GM21529 (cell line): ENCODE measurements around the gene RIPOR3.
"Not testable (repeated sequence)": the region's sequence is repeated elsewhere in the genome, so short reads cannot be mapped to it uniquely, and the experiment has no call there.

ENCODE experiments used
- ATAC-seq: cut with Tn5 transposase; IDR thresholded peaks from one replicate; pipeline ENCODE4 v1.9.1; 2021; ENCODE audit not compliant: unreplicated experiment

Gene RIPOR3

GRCh38 chr20:50663095-50663821 is 28.1 kb downstream of the RIPOR3 start:
- no peak for ATAC-seq

- ATAC-seq, result no peak
Observed at GRCh38 chr20:50659975-50660670, 31.2 kb downstream of the RIPOR3 start.

DNA sequence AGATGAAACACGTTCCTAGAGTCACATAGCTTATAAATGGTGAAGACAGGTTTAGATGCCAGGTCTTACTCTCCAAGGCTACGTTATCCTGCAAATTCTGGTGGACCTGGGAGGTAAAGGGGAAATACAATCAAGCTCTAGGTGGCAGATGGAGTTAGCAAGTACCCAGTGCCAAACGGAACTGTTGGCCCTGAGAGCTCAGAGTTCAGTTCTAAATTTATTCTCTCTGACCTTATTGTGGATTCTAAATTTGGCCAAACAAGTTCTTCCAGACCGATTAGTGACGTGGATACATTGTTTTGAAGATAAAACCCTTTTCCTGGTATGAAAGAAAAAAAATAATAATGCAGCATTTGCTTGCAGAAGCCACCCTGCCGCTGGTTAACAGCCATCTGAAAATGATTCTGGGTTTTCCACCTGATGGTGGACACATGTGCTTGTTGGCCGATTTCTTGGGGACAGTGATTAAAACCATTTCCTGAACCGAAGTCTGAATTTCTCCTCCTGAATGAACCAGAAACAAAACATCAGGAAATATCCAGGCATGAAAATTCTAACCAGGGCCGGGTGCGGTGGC is 32.5 kb downstream of the RIPOR3 start:
- no peak for ATAC-seq

DNA sequence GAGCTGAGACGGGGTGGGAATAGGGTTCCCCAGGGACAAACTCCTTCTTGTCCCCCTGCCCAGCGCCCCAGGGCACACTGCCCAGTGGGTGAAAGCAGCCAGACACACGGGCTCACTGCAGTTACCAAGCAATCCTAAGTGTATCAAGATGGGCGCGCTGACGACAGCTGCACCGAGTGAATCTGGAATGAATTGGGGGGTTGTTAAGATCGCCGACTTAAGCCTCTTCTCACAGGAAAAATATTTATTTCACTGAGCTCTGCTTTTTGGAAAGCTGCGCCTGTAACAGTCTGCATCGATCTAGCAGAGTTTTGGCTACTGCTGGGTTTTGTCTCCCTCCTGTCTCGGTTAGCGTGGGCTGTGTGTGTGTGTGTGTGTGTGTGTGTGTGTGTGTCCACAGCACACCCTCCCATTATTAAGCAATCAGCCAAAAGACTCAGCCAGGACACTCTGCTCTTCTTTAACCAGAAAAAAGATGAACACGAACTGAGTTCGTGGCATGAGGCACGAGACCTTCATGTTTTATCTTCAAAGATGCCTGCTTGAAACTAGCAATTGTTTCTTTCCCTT is 35.9 kb downstream of the RIPOR3 start:
- ATAC-seq, result no peak

DNA sequence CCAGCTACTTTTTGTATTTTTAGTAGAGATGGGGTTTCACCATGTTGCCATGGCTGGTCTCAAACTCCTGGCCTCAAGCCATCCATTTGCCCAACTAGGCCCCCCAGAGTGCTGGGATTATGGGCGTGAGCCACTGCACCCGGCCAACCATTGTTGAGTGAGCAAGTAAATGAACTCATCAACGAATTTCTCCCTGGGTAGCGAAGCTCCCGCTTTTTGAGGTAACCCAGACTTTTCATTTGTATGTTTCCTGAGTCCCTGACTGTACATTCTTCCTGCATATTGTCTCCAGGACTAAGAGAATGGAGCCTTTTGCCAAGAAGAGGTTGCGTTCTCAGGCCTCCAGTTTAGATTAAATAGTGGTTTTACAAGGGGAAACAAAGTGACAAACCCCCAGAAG is 36.4 kb downstream of the RIPOR3 start:
- ATAC-seq, result no peak

DNA sequence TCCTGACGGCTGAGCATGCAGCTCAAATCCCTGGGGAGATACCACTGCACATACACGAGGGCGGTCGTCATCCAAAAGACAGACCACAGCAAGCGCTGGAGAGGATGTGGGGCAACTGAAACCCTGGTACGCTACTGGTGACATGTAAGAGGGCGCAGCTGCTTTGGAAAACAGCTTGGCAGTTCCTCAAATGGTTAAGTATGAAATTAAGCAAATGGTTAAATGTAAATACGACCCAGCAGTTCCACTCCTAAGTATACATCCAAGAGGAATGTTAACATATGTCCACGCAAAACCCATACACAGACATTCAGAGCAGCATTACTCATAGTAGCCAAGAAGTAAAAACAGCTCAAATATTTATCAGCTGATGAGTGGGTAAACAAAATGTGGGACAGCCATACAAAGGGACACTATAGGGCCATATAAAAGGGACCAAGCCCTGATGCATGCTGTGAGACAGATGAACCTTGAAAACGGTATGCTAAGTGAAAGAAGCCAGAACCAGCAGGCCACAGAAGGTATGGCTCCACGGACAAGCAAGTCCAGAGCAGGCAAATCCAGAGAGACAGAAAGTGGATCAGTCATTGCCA is 38.5 kb downstream of the RIPOR3 start:
- no peak for ATAC-seq

DNA sequence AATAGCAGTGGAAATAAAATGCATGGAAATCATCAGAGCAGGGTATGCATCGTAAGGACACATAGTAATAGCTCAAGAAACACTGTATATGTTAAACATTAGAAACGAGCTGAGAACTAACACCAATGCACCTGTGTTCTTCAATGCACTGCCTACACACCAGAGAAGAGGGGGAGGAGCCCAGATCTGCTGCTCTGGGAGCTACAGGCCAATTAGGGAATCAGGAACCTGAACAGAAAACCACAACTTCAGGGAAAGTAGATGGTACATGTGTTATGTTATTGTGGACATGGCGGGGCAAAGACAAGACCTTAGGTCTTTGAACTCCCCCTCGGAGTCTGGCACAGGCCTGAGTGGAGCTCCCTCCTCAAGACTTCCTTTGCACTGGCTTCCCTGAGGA is 39.7 kb downstream of the RIPOR3 start:
- no peak for ATAC-seq

- ATAC-seq, result no peak
Observed at GRCh38 chr20:50649590-50649989, 41.8 kb downstream of the RIPOR3 start.

- no peak for ATAC-seq
Observed at GRCh38 chr20:50648651-50649050, 42.7 kb downstream of the RIPOR3 start.

DNA sequence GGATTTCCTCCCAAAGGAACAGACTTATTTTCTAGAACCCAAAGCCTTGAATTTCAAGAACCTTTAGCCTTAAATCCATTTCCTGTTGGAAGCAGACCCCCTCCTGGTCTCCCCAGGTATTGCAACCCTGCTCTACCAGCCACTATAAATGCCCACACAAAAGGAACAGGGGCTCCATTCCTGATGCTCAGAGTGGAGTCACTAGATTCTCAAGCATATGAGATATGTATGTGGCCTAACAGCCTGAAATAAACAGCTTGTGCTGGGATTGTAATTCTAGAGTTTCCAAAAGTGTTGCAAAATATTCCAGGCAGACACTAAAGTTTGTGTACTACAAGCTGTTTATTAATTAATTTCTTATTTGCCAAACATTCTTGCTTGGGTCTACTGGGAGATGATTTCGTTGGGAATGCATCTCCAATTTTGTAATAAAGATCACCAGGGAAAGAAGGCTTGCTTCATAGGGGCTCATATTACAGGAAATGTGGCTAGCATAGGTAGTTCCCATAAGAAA is 44.8 kb downstream of the RIPOR3 start:
- no peak for ATAC-seq

DNA sequence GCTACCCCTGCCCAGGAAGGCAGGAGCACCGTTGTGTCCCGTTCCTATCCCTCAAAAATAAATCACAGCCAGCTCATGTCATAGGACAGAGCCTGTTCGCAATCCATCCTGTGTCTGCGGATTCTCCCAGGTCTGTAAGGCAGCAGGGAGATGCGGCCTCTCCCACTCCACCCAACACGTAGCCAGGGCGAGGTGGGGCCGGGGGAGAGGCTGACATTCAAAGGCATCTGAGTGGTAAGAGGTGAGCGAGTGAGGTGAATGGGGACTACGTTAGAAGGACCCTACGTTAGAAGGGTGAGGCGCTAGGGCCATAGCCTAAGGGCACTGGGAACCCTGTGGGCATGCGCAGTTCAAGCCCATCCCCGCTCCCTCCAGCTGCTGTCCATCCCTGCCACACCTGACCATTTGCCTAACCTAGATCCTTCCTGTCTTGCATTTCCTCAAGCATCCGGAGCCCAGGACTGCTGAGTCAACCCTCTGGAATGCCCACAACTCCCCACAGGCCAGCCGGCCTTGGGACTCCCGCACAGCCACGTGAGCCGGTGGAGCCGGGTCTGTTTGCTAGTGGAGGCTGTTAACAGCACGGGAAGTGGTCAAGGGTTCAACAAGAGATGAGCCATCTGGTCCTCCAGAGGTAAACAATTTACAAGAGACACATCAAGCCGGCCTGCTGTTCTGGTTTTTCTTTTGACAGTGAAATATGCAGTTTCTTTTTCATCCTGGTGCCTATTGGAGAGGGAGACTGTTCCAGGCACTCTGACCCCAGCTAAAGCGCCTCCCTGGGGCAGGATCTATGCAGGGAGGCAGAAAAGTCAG is 45.9 kb downstream of the RIPOR3 start:
- ATAC-seq, result no peak

GRCh38 chr20:50642288-50642803 is 49.0 kb downstream of the RIPOR3 start:
- ATAC-seq, result no peak

- not testable (repeated sequence) for ATAC-seq
Observed at GRCh38 chr20:50641625-50642287, 49.6 kb downstream of the RIPOR3 start.

- not testable (repeated sequence) for ATAC-seq
Observed at GRCh38 chr20:50639971-50640711, 51.2 kb downstream of the RIPOR3 start.

- ATAC-seq, result not testable (repeated sequence)
Observed at GRCh38 chr20:50638015-50638847, 53.1 kb downstream of the RIPOR3 start.

DNA sequence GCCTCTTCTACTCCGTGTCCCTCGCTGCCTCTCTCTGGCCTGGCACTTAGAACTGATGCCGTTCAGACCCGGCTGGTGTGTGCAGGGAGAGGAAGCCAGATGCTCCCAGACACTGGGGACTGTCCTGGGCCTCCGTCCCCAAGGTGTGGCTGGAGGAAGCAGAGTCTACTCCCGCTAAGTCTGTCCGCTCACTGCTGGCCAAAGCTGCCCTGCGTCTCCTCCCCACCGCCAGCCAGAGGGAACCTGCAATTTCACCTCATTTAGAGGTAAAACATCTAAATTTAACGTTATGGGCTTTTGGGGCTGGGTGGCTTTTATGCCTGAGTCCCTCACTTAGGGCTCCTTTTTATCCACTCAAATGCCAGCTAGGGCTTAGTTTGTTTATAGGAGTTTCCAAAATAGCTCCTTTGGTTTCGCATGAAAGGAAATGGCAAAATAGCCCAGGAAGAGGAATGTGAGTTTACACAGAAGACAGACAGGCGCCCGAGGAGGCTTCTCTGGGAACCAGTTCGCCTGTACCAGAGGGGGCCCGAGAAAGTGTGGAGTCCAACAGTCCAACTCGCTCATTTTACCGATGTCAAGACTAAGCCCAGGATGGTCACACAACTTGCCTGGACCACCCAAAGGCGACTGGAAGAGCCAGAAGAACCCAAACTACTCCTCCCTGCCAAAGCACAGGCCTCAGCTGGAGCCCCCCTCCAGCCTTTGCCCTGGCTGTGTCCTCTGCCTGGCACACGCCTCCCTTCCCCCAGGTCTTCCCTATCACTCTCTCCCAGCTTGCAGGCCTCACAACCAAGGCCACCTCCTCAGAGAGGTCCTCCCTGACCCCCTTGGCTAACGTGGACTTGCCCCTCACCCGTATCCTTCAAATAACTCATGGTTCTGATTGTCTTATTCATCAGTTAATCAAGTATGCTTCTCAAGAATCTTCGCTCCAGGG is 54.5 kb downstream of the RIPOR3 start:
- no peak for ATAC-seq
